Fibroblast of gingiva (primary cell): ENCODE measurements around the gene TMEM140.

Experiments used
- DNase-seq: peaks from one replicate; pipeline ENCODE4 v3.0.0-alpha.2; 2011; ENCODE audit warnings: low read depth

TMEM140 gene

GRCh38 chr7:135174941-135175340 is 27.1 kb downstream of the TMEM140 start:
- DNase-seq = no peak

- DNase-seq = no peak
These were observed 28.1 kb downstream of the TMEM140 start for GRCh38 chr7:135175931-135176330.

GRCh38 chr7:135177028-135177696 is 29.3 kb downstream of the TMEM140 start:
- DNase-seq = no peak

DNA sequence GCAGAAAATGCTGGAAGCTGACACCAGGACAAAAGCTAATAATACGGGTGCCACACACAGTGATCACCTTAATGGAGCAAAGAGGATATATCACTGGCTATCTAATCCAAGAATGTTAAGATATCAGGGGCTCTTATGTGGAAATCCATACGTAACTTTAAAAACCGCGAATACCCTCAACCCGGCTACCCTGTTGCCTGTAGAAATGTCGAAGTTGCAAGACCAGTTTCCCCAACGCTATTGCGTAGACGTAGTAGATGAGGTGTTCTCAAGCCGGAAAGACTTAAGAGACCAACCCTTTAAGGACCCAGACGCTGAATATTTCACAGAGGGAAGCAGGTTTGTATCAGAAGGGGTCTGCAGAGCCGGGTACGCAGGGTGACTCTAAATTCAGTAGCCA is 30.5 kb downstream of the TMEM140 start:
- DNase-seq = no peak

DNA sequence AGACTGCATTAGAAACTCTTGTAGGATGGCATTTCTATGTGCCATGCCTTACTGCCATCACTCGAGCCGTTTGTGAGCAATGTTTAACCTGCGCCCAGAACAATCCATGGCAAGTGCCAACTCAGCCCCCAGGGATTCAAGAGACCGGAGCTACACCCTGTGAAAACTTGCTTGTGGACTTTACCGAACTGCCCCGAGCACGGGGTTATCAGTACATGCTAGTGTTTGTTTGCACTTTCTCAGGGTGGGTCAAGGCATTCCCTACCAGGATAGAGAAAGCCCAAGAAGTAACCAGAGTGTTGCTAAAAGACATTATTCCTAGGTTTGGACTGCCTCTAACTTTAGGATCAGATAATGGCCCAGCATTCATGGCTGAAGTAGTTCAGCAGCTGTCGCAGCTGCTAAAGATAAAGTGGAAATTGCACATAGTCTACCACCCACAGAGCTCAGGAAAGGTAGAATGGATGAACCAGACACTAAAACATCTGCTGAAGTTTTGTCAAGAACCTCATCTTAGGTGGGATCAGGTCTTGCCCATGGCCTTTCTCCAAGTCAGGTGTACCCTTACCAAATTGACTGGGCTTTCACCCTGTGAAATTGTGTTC is 31.6 kb downstream of the TMEM140 start:
- no peak for DNase-seq

DNA sequence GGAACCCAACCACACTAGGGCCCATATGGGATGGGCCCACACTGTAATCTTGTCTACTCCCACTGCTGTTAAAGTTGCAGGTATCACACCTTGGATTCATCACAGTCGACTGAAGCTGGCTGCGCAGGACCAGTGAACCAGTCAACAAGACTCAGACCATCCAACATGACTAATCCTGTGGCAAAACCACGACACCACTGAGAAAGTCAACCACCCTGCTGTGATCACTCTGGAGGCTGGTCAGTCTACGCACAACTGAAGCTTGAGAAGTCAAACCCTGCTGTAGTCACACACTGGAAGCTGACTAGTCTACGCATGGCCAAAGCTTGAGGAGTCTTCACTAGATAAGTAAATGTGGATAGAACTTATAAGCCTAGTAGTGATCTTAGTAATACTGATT is 32.2 kb downstream of the TMEM140 start:
- no peak for DNase-seq

DNA sequence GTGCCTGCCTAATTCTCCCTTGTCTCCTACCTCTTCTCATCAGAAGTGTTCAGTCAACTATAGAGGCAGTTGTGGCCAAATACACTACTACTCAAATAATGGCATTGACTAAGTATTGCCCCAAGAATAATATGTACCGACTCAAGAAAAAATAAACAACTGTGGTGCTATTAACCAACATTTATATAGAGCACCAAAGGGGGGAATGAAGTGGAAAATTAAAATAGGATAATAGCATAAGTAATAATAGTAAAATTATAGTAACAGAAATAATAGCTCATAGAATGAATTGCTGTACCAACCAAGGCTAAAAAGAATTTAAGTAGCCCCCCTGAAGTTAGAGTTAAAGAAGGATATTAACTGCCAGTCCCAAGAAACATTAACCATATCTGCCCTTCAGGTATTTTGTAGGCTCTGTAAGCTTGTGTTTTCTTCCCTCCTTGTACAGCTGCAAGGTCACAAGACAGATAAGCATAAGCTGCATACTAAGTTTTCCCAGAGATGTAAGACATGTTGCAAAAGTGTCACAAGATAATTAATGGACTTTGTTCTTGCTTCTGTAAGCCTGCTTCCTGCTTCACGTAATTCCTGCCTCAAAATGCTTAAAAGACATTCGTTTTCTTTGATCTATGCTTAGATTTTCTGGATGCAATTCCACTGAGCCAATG is 33.5 kb downstream of the TMEM140 start:
- DNase-seq = no peak

DNA sequence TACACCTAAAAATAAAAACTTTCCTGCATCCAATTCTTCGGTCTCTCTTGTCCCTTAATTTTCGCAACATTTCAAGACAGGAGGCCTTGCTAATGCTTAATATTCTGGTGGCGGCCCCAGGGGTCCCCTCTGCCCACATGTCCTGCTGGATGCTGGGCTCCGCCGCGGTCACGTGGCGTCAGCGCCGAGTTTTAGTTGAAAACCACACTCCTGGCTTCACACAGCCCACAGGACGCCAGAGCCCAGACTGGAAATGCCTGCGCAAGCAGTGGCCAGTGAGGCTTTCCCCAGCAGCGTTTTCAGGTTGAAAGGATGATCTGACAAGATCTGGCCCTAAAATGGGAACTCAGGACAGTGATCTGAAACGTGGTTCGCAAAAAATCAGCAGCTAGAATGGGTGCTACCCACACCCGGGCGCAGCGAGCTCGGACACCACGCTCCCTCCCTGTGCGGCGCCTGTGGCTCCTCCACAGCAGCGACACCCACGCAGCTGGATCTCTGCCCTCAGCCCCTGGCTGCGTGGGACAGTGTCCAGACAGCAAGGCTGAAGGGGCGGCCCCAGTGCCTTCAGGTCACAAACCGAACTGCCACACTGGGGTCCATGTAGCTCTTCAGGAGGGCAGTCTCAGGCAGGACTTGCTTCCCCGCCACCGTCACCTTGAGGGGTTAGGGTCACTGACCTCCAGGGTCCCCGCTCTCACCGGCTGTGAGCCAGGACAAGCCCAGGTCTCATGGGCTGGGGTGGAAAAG is 34.2 kb downstream of the TMEM140 start:
- DNase-seq = no peak

DNA sequence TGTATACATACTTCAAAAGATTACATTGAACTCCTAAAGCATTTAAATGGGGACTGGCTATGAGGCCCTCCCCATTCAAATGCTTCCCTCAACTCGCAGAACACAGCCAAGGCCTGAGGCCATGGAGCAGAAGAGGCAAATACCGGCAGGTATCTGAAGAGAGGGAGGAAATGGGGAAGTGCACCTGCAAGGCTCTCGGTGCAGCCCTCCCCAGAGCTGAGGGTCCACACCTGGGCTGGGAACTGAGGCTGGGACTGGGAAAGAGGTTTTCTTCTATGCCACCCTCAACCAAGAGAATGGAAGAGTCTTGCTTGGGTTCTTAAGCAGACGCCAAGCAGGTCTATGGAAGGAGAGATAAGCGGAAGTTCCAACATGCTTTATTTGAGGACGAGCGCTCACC is 35.6 kb downstream of the TMEM140 start:
- no peak for DNase-seq

DNA sequence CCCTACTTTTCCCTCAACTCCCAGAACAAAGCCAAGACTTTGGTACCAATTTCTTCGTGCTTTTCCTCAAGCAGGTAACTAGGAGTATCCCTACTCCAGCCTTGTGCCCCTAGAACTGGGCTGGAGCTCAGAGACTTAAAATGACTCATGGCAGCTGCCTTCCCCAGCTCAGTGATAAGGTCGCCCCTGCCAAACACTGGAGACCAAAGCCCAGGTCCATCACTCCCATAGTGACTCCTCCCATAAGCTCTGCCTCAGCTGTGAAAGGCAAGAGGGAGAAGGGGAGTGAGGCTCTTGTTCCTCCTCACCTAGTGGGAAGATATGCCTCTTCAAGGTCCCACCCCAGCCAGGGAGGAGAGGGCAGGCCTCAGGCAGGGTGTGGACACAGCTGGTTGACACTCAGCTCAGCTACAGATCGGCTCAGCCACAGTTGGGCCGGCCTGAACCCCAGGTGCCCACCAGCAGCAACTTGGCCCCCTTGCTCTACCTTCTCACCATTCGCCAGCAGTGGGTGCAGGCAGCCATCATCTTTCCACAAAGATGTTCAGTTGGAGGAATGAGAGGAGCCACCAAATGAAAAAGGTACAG is 36.5 kb downstream of the TMEM140 start:
- DNase-seq = no peak

- no peak for DNase-seq
These were observed 37.8 kb downstream of the TMEM140 start for GRCh38 chr7:135185471-135186260.

DNA sequence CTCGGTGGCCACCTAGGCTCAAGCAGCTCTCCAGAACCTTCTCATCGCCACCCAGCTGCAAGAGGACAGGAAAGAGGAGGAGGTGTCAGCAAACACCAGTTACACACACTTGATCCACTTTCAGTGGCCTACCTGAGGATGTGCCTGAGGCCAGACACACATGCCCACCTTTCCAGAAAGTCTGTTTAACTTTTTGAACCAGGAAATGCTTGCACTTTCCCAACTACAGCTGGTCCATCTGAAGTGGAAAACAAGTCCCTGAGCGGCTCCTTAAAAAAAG is 38.3 kb downstream of the TMEM140 start:
- no peak for DNase-seq

- DNase-seq = no peak
These were observed 39.0 kb downstream of the TMEM140 start for GRCh38 chr7:135186841-135187253.

DNA sequence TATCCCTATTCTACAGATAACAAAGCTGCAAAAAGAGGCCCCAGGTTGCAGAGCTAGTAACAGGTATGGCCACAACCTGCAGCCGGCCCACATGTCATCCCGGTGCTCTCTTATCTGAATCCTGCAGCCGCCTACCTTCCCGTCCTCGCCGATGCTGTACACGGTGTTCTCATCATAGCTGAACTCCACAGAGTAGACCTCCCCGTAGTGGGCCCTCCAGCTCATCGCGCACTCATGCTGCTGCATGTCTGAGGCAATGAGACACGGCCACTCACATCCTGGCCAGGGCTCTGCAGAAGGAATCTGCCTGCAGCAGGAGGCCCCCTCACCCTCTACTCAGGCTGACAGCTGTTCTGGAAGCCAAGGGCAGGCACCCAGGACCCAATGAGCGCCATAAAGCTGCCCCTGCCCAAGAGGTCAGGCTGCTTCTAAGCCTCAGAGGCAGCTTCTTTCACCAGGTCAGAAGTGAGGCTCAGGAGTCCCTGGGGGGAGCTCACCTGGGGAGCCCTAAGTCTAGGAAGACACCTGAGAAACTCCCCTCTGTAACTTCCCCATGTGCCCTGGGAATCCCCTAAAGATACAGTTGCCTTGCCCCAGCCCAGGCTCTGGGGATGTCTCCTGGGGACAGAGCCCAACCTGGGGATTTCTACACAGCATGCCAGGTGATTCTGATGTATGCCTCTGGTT is 40.6 kb downstream of the TMEM140 start:
- no peak for DNase-seq

DNA sequence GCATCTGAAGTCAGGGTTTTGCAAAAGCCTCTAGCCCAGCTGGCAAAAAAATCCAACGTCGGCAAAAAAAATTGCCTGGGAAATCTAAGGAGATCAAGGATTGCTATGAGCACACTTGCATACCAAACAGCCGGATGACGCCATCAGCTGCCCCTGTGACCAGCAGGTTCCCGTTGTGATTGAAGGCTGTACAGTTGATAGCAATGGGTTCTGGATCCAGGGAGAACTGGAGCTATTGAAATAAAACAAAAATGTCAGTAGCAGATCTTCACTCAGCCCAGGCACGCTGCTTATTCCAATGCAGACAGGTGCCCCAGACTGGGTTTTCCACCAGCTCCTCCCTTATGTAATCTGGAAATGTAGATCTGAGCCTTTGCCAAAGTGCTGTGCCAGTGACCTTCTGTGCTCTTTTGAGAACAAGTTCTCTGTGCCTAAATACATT is 41.4 kb downstream of the TMEM140 start:
- DNase-seq = no peak

GRCh38 chr7:135189961-135190360 is 42.1 kb downstream of the TMEM140 start:
- peak; percentile 34 for DNase-seq

- no peak for DNase-seq
These were observed 42.8 kb downstream of the TMEM140 start for GRCh38 chr7:135190703-135191102.

DNA sequence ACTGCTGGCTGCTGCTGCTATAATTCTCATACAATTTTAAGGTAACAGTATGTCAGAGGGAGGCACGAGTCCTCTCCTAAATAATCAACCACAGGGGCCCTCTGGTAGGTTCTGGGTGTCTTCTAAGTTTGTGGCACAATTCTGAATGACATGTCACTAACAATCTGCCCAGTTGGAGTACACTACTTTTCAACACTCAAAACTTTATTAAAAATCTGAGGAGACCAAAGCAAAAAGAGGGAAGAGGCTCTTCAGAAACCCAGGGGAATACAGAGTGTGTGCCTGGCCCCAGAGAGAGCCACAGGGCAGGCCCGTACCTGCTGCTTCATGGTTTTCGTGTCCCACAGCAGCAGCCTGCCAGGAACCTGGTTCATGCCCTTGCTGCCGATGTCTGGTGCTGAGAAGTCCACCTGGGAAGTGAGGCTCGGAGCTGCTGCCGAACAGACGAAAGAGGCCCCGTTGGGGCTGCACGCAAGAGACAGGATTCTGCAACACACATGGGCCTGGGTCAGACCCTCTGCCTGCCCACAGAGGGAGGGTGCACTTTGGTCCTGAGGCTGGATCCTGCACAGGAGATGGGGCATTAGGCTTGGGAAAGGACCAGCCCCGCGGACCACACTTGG is 45.2 kb downstream of the TMEM140 start:
- DNase-seq = no peak

- peak; percentile 42 for DNase-seq
These were observed 45.8 kb downstream of the TMEM140 start for GRCh38 chr7:135193615-135194081.

- no peak for DNase-seq
These were observed 46.7 kb downstream of the TMEM140 start for GRCh38 chr7:135194494-135195095.
